ENCODE data around the gene COL1A2.

The COL1A2 gene

GRCh38 chr7:94392393-94392786, 2.3 kb upstream of the COL1A2 start:
- Histone ChIP-seq H3K27me3 (ENCODE audit: insufficient read depth, low read length, poor library complexity) (peaks cover 10% of the 10 kb centered on the region), H3K9ac (ENCODE audit: low read depth, low read length) (no peak overlapping the region), H3K79me2 (ENCODE audit: insufficient read depth, low read length) (no peaks in the 10 kb centered on the region), H4K20me1 (ENCODE audit: insufficient read depth, low read length) (no peaks in the 10 kb centered on the region), H2AFZ (ENCODE audit: low read depth, low read length) (no peak overlapping the region), H3K36me3 (ENCODE audit: insufficient read depth, low read length) (no peaks in the 10 kb centered on the region), H3K4me3 (ENCODE audit: low read depth in 1 of 2, low read length in 2 of 2) (no peak overlapping the region), H3K9me3 (ENCODE audit: insufficient read depth, low read length, severe bottlenecking) (no peaks in the 10 kb centered on the region), H3K27ac (ENCODE audit: low read length) (no peak overlapping the region), H3K4me1 (ENCODE audit: insufficient read depth, low read length) (no peaks in the 10 kb centered on the region), H3K4me2 (ENCODE audit: insufficient read depth, low read length) (no peak overlapping the region)
- DNase-seq (no peak), ATAC-seq (ENCODE audit: insufficient read depth, low read depth) (no peak)
- TF ChIP-seq EZH2 (IDR thresholded peaks at IDR 0.05; ENCODE audit: borderline replicate concordance, low read depth, low read length, severe bottlenecking), result no peak
- TF ChIP-seq CTCF (IDR thresholded peaks at IDR 0.05; ENCODE audit: borderline replicate concordance, extremely low read depth, low read length, poor library complexity, severe bottlenecking), result no peak

- H3K79me2 ChIP-seq (ENCODE audit: insufficient read depth, low read length), result no peaks in the 10 kb centered on the region
- no peak for ATAC-seq (ENCODE audit: insufficient read depth, low read depth)
- H3K4me1 ChIP-seq (ENCODE audit: insufficient read depth, low read length), result no peaks in the 10 kb centered on the region
- H3K36me3 ChIP-seq (ENCODE audit: insufficient read depth, low read length), result no peaks in the 10 kb centered on the region
- no peak overlapping the region for H3K27ac ChIP-seq (ENCODE audit: low read length)
- DNase-seq, result no peak
- H2AFZ ChIP-seq (ENCODE audit: low read depth, low read length), result no peak overlapping the region
- no peak overlapping the region for H3K4me3 ChIP-seq (ENCODE audit: low read depth in 1 of 2, low read length in 2 of 2)
- no peaks in the 10 kb centered on the region for H3K9me3 ChIP-seq (ENCODE audit: insufficient read depth, low read length, severe bottlenecking)
- no peak overlapping the region for H3K9ac ChIP-seq (ENCODE audit: low read depth, low read length)
- peaks cover 10% of the 10 kb centered on the region for H3K27me3 ChIP-seq (ENCODE audit: insufficient read depth, low read length, poor library complexity)
- TF ChIP-seq EZH2 (IDR thresholded peaks at IDR 0.05; ENCODE audit: borderline replicate concordance, low read depth, low read length, severe bottlenecking), result no peak
- no peak for TF ChIP-seq CTCF (IDR thresholded peaks at IDR 0.05; ENCODE audit: borderline replicate concordance, extremely low read depth, low read length, poor library complexity, severe bottlenecking)
- H4K20me1 ChIP-seq (ENCODE audit: insufficient read depth, low read length), result no peaks in the 10 kb centered on the region
- H3K4me2 ChIP-seq (ENCODE audit: insufficient read depth, low read length), result no peak overlapping the region
These were observed 1.2 kb upstream of the COL1A2 start for GRCh38 chr7:94393246-94394108.

- Histone ChIP-seq H4K20me1 (ENCODE audit: insufficient read depth, low read length) (no peaks in the 10 kb centered on the region), H3K9me3 (ENCODE audit: insufficient read depth, low read length, severe bottlenecking) (no peaks in the 10 kb centered on the region), H3K79me2 (ENCODE audit: insufficient read depth, low read length) (no peaks in the 10 kb centered on the region), H3K36me3 (ENCODE audit: insufficient read depth, low read length) (no peaks in the 10 kb centered on the region), H3K4me3 (ENCODE audit: low read depth in 1 of 2, low read length in 2 of 2) (no peak overlapping the region), H2AFZ (ENCODE audit: low read depth, low read length) (no peak overlapping the region), H3K27ac (ENCODE audit: low read length) (no peak overlapping the region), H3K4me1 (ENCODE audit: insufficient read depth, low read length) (no peaks in the 10 kb centered on the region), H3K9ac (ENCODE audit: low read depth, low read length) (no peak overlapping the region), H3K27me3 (ENCODE audit: insufficient read depth, low read length, poor library complexity) (peaks cover 10% of the 10 kb centered on the region), H3K4me2 (ENCODE audit: insufficient read depth, low read length) (no peak overlapping the region)
- DNase-seq (no peak), ATAC-seq (ENCODE audit: insufficient read depth, low read depth) (no peak)
- TF ChIP-seq EZH2 (IDR thresholded peaks at IDR 0.05; ENCODE audit: borderline replicate concordance, low read depth, low read length, severe bottlenecking) (no peak), CTCF (IDR thresholded peaks at IDR 0.05; ENCODE audit: borderline replicate concordance, extremely low read depth, low read length, poor library complexity, severe bottlenecking) (no peak)
These were observed 622 bp upstream of the COL1A2 start for GRCh38 chr7:94394109-94394436.
